Liver (tissue), 9 donors: ENCODE results near the gene TOMM70. TPM values are rescaled to one million over a fixed set of nuclear protein-coding genes. Genes with fewer than 3 reads are reported as not detected.

Experiments
- DNase-seq: peaks from one replicate; pipeline ENCODE4 v3.0.0-alpha.2; 2017; ENCODE audit warnings: low spot score
- H3K27ac ChIP-seq, 2 donors: one replicate each; pipeline ENCODE4 v1.7.0; 2013; ENCODE audit warnings: inconsistent platforms in 2 of 2, low read length in 2 of 2, control low read depth in 1 of 2, low read depth in 1 of 2, mild to moderate bottlenecking in 1 of 2
- H3K27me3 ChIP-seq, 4 donors: one replicate each; pipeline versions ENCODE4 v1.6.1 to v1.7.0; 2013; ENCODE audit warnings: low read length in 3 of 4, inconsistent platforms in 1 of 4, mild to moderate bottlenecking in 1 of 4, moderate library complexity in 1 of 4; ENCODE audit not compliant: control insufficient read depth in 4 of 4, insufficient read depth in 4 of 4
- H3K36me3 ChIP-seq, 4 donors: one replicate each; pipeline versions ENCODE4 v1.6.1 to v1.7.0; 2013; ENCODE audit warnings: low read length in 3 of 4, mild to moderate bottlenecking in 3 of 4, low read depth in 1 of 4, moderate library complexity in 1 of 4; ENCODE audit not compliant: control insufficient read depth in 4 of 4, insufficient read depth in 3 of 4
- H3K4me1 ChIP-seq, 4 donors: one replicate each; pipeline versions ENCODE4 v1.6.1 to v1.7.0; 2013; ENCODE audit warnings: low read length in 3 of 4, mild to moderate bottlenecking in 3 of 4, moderate library complexity in 1 of 4; ENCODE audit not compliant: control insufficient read depth in 4 of 4, insufficient read depth in 4 of 4
- H3K4me3 ChIP-seq, 3 donors: one replicate each; pipeline versions ENCODE4 v1.6.1 to v1.7.0; 2013; ENCODE audit warnings: low read length in 3 of 3, control low read depth in 1 of 3, low read depth in 1 of 3, mild to moderate bottlenecking in 1 of 3
- H3K9ac ChIP-seq, 2 donors: one replicate each; pipeline ENCODE4 v1.7.0; 2013; ENCODE audit warnings: low read length in 2 of 2, mild to moderate bottlenecking in 2 of 2, moderate library complexity in 2 of 2, control low read depth in 1 of 2, low read depth in 1 of 2
- H3K9me3 ChIP-seq, 4 donors: one replicate each; pipeline versions ENCODE4 v1.6.1 to v1.7.0; 2013; ENCODE audit warnings: low read length in 3 of 4; ENCODE audit not compliant: control insufficient read depth in 4 of 4
- CTCF ChIP-seq: fragments of 150-350 bp; IDR thresholded peaks from 2 replicates; pipeline ENCODE4 v1.5.1; 2017; ENCODE audit warnings: improper control_type of control experiment, low read depth, low read length; ENCODE audit not compliant: missing input control
- EGR1 ChIP-seq, 2 donors: IDR thresholded peaks; 2 replicates each; pipeline ENCODE4 v1.6.1; 2016 to 2018; ENCODE audit warnings: antibody characterized with exemption in 2 of 2, low read depth in 2 of 2
- FOXA1 ChIP-seq: IDR thresholded peaks from 2 replicates; pipeline ENCODE4 v1.6.1; 2016; ENCODE audit warnings: antibody characterized with exemption
- FOXA2 ChIP-seq: IDR thresholded peaks from 2 replicates; pipeline ENCODE4 v1.6.1; 2016; ENCODE audit warnings: antibody characterized with exemption
- GABPA ChIP-seq, 2 donors: IDR thresholded peaks in 1 of 2; conservative IDR thresholded peaks in 1 of 2; 2 replicates each; pipeline ENCODE4 v1.6.1; 2016; ENCODE audit warnings: antibody characterized with exemption in 2 of 2, mild to moderate bottlenecking in 1 of 2, moderate library complexity in 1 of 2
- HNF4A ChIP-seq, 2 donors: conservative IDR thresholded peaks; 2 replicates each; pipeline ENCODE4 v1.6.1; 2016; ENCODE audit warnings: antibody characterized with exemption in 2 of 2, mild to moderate bottlenecking in 2 of 2
- HNF4G ChIP-seq: IDR thresholded peaks from 2 replicates; pipeline ENCODE4 v1.6.1; 2016; ENCODE audit warnings: antibody characterized with exemption
- JUND ChIP-seq, 2 donors: IDR thresholded peaks; 2 replicates each; pipeline ENCODE4 v1.6.1; 2016; ENCODE audit warnings: antibody characterized with exemption in 2 of 2
- MAX ChIP-seq: IDR thresholded peaks from 2 replicates; pipeline ENCODE4 v1.6.1; 2016; ENCODE audit warnings: antibody characterized with exemption
- NR2F2 ChIP-seq: IDR thresholded peaks from 2 replicates; pipeline ENCODE4 v1.6.1; 2016; ENCODE audit warnings: antibody characterized with exemption
- RAD21 ChIP-seq, 2 donors: IDR thresholded peaks; 2 replicates each; pipeline ENCODE4 v1.6.1; 2016; ENCODE audit warnings: antibody characterized with exemption in 2 of 2, mild to moderate bottlenecking in 2 of 2
- REST ChIP-seq: IDR thresholded peaks from 2 replicates; pipeline ENCODE4 v1.6.1; 2016; ENCODE audit warnings: antibody characterized with exemption, mild to moderate bottlenecking
- RXRA ChIP-seq, 2 donors: IDR thresholded peaks; 2 replicates each; pipeline ENCODE4 v1.6.1; 2017 to 2018; ENCODE audit warnings: antibody characterized with exemption in 2 of 2, mild to moderate bottlenecking in 1 of 2
- SP1 ChIP-seq: IDR thresholded peaks from 2 replicates; pipeline ENCODE4 v1.6.1; 2018; ENCODE audit warnings: antibody characterized with exemption, mild to moderate bottlenecking
- TAF1 ChIP-seq: conservative IDR thresholded peaks from 2 replicates; pipeline ENCODE4 v1.6.1; 2016; ENCODE audit warnings: antibody characterized with exemption, mild to moderate bottlenecking
- YY1 ChIP-seq: IDR thresholded peaks from 2 replicates; pipeline ENCODE4 v1.6.1; 2016; ENCODE audit warnings: antibody characterized with exemption, mild to moderate bottlenecking
- ZBTB33 ChIP-seq: IDR thresholded peaks from 2 replicates; pipeline ENCODE4 v1.6.1; 2016; ENCODE audit warnings: antibody characterized with exemption
- WGBS: extraction: QIAGEN DNeasy Blood & Tissue Kit; methylation state at CpG from one replicate; pipeline ENCODE4 v1.1.7; 2013; 5-methylcytosine and 5-hydroxymethylcytosine counted together
- polyA plus RNA-seq, 2 donors: library from polyadenylated mRNA; stranded (reverse) in 1 of 2; unstranded in 1 of 2; fragments of 200-250 nt in 1 of 2; fragments of >200 nt in 1 of 2; fragmentation: Nextera tagmentation in 1 of 2; extraction: Ambion mirVana in 1 of 2; gene quantifications; one replicate each; pipeline versions ENCODE4 v1.2.1 to v1.2.3, GENCODE V29; 2013 to 2015
- total RNA-seq, 2 donors: library from RNA; depleted of rRNA; stranded (reverse); fragments of >200 nt; gene quantifications; one replicate each; pipeline ENCODE4 v1.2.3, GENCODE V29; 2014
- donor health status: healthy.
- donor health status: healthy.
- donor health status: healthy.
- donor health status: healthy.
- donor health status: healthy.

Gene TOMM70
- total and polyA plus RNA-seq, 4 donors = 16.7 to 55.8 (median 32.6) TPM

- DNase-seq = no peak
- H3K4me1 ChIP-seq = peaks cover 2 to 24% (median 20%) of the 10 kb centered on the region in 4 donors
Measured at GRCh38 chr3:100403362-100404249, 2.7 kb upstream of the TOMM70 start.

GRCh38 chr3:100402891-100403290 lies 2.0 kb upstream of the TOMM70 start:
- H3K36me3 ChIP-seq = no peaks in the 10 kb centered on the region
- peak overlapping the region; percentile 79 to 93 for H3K9ac ChIP-seq
- 24% methylated on average over 2 of the region's 2 CpGs for WGBS
- H3K27ac ChIP-seq = peak overlapping the region; percentile 62 to 78
- TF ChIP-seq HNF4G = no peak
- TF ChIP-seq NR2F2 = no peak
- no peak for TF ChIP-seq RXRA (IDR thresholded peaks at IDR 0.05)
- TF ChIP-seq HNF4A (conservative IDR thresholded peaks at IDR 0.05) = no peak
- TF ChIP-seq JUND (IDR thresholded peaks at IDR 0.05) = no peak
- no peak for TF ChIP-seq CTCF
- no peak for TF ChIP-seq YY1
- no peak for TF ChIP-seq FOXA1
- TF ChIP-seq REST = no peak
- no peak for TF ChIP-seq FOXA2
- TF ChIP-seq TAF1 = no peak
- no peak for TF ChIP-seq RAD21 (IDR thresholded peaks at IDR 0.05)
- TF ChIP-seq ZBTB33 = no peak
- no peak for TF ChIP-seq EGR1 (IDR thresholded peaks at IDR 0.05; ENCODE audit: low read depth in 2 of 2)
- no peak for TF ChIP-seq SP1
- TF ChIP-seq MAX = no peak
- TF ChIP-seq GABPA (IDR thresholded peaks at IDR 0.05 in 1 of 2, conservative IDR thresholded peaks at IDR 0.05 in 1 of 2) = no peak
- no peaks in the 10 kb centered on the region for H3K27me3 ChIP-seq
- no peaks in the 10 kb centered on the region for H3K9me3 ChIP-seq
- DNase-seq = no peak
- peak overlapping the region; percentile 78 to 94 (median 83) for H3K4me3 ChIP-seq
- H3K4me1 ChIP-seq = peaks cover 3 to 27% (median 21%) of the 10 kb centered on the region in 4 donors

More at GRCh38 chr3:100403362-100404249, 2.7 kb upstream of the TOMM70 start:
- 34% methylated on average over 5 of the region's 5 CpGs for WGBS
- no peaks in the 10 kb centered on the region for H3K36me3 ChIP-seq
- H3K4me3 ChIP-seq = peak overlapping the region; percentile 78 to 94 (median 83)
- H3K9me3 ChIP-seq = no peaks in the 10 kb centered on the region
- H3K9ac ChIP-seq = peak overlapping the region in 1 of 2 donors; percentile 93
- H3K27me3 ChIP-seq = no peaks in the 10 kb centered on the region
- no peak overlapping the region for H3K27ac ChIP-seq
- TF ChIP-seq TAF1 (no peak), NR2F2 (no peak), HNF4A (conservative IDR thresholded peaks at IDR 0.05) (no peak), RXRA (IDR thresholded peaks at IDR 0.05) (peak in 1 of 2 donors; percentile 27), YY1 (peak; percentile 95)
